ENCODE results near the gene IGSF21. TPM values are rescaled to one million over a fixed set of nuclear protein-coding genes. Genes with fewer than 3 reads are reported as not detected.
A peak's percentile ranks its signal among the peaks of the same experiment; 100 is the strongest.

Gene IGSF21
- 0.04 TPM for total RNA-seq
- polyA plus RNA-seq (ENCODE audit: insufficient read depth in 1 of 8, insufficient read length in 8 of 8, low replicate concordance in 1 of 8), result under 1 TPM in 7 of 8 donors, not detected in 1; 0.10 to 0.48 (median 0.23) TPM
- long read RNA-seq, donor 1, result 0 reads
- long read RNA-seq, donor 2, result 0 reads
- long read RNA-seq, donor 3, result 0 reads
- long read RNA-seq, donor 4, result 0 reads
- long read RNA-seq, donor 5, result 0 reads
- long read RNA-seq, donor 6, result 0 reads
- long read RNA-seq, donor 7, result 0 reads
- long read RNA-seq, donor 8, result 0 reads
- long read RNA-seq, donor 9, result 0 reads
- long read RNA-seq, donor 10, result 0 reads
- long read RNA-seq, donor 11, result 0 reads

- H3K27me3 ChIP-seq (ENCODE audit: control insufficient read depth, insufficient read depth, low read length), result peaks cover 79% of the 10 kb centered on the region
- no peaks in the 10 kb centered on the region for H3K36me3 ChIP-seq (ENCODE audit: control insufficient read depth, insufficient read depth, low read length)
- no peak within 1 kb of the TSS for H3K27ac ChIP-seq (ENCODE audit: low read length)
- peaks cover 16% of the 10 kb centered on the region for H3K4me1 ChIP-seq (ENCODE audit: control insufficient read depth, insufficient read depth, low read length)
- H3K4me3 ChIP-seq (ENCODE audit: low read length), result no peak within 1 kb of the TSS
- no peaks in the 10 kb centered on the region for H3K9me3 ChIP-seq (replicated peaks; ENCODE audit: control insufficient read depth, low read depth, low read length)
- DNase-seq, result no peak
- under 1% methylated on average over 91 of the region's 108 CpGs for WGBS (ENCODE audit: insufficient coverage)
These were observed at the start of gene IGSF21 for GRCh38 chr1:18107369-18108298. Gene IGSF21 (plus strand): TSS chr1:18107798. CDS start chr1:18108129, 331 bp downstream.

GRCh38 chr1:18058206-18058921 lies 49.2 kb upstream of the IGSF21 start:
- Histone ChIP-seq H3K27ac (ENCODE audit: low read length) (no peak overlapping the region), H3K4me3 (ENCODE audit: low read length) (no peak overlapping the region), H3K36me3 (ENCODE audit: control insufficient read depth, insufficient read depth, low read length) (no peaks in the 10 kb centered on the region), H3K27me3 (ENCODE audit: control insufficient read depth, insufficient read depth, low read length) (peaks cover 9% of the 10 kb centered on the region), H3K4me1 (ENCODE audit: control insufficient read depth, insufficient read depth, low read length) (peaks cover 12% of the 10 kb centered on the region), H3K9me3 (replicated peaks; ENCODE audit: control insufficient read depth, low read depth, low read length) (peaks cover 7% of the 10 kb centered on the region)
- WGBS (ENCODE audit: insufficient coverage), result 22% methylated on average over 5 of the region's 16 CpGs
- DNase-seq, result peak; percentile 72

GRCh38 chr1:18058981-18059605 lies 48.5 kb upstream of the IGSF21 start:
- Histone ChIP-seq H3K27ac (ENCODE audit: low read length) (no peak overlapping the region), H3K27me3 (ENCODE audit: control insufficient read depth, insufficient read depth, low read length) (peaks cover 8% of the 10 kb centered on the region), H3K9me3 (replicated peaks; ENCODE audit: control insufficient read depth, low read depth, low read length) (peaks cover 7% of the 10 kb centered on the region), H3K4me1 (ENCODE audit: control insufficient read depth, insufficient read depth, low read length) (peaks cover 12% of the 10 kb centered on the region), H3K4me3 (ENCODE audit: low read length) (no peak overlapping the region), H3K36me3 (ENCODE audit: control insufficient read depth, insufficient read depth, low read length) (no peaks in the 10 kb centered on the region)
- DNase-seq, result peak; percentile 58
- WGBS (ENCODE audit: insufficient coverage), result 37% methylated on average over 2 of the region's 7 CpGs

- Histone ChIP-seq H3K27me3 (ENCODE audit: control insufficient read depth, insufficient read depth, low read length) (peaks cover 12% of the 10 kb centered on the region), H3K9me3 (replicated peaks; ENCODE audit: control insufficient read depth, low read depth, low read length) (peaks cover 7% of the 10 kb centered on the region), H3K27ac (ENCODE audit: low read length) (no peak overlapping the region), H3K36me3 (ENCODE audit: control insufficient read depth, insufficient read depth, low read length) (no peaks in the 10 kb centered on the region), H3K4me3 (ENCODE audit: low read length) (no peak overlapping the region), H3K4me1 (ENCODE audit: control insufficient read depth, insufficient read depth, low read length) (peaks cover 12% of the 10 kb centered on the region)
- WGBS (ENCODE audit: insufficient coverage), result 82% methylated on average over 8 of the region's 14 CpGs
- no peak for DNase-seq
These were observed 47.2 kb upstream of the IGSF21 start for GRCh38 chr1:18060366-18060765.

- Histone ChIP-seq H3K27ac (ENCODE audit: low read length) (no peak overlapping the region), H3K27me3 (ENCODE audit: control insufficient read depth, insufficient read depth, low read length) (peaks cover 15% of the 10 kb centered on the region), H3K36me3 (ENCODE audit: control insufficient read depth, insufficient read depth, low read length) (no peaks in the 10 kb centered on the region), H3K9me3 (replicated peaks; ENCODE audit: control insufficient read depth, low read depth, low read length) (peaks cover 7% of the 10 kb centered on the region), H3K4me1 (ENCODE audit: control insufficient read depth, insufficient read depth, low read length) (peaks cover 12% of the 10 kb centered on the region), H3K4me3 (ENCODE audit: low read length) (no peak overlapping the region)
- no peak for DNase-seq
- 45% methylated on average over 2 of the region's 3 CpGs for WGBS (ENCODE audit: insufficient coverage)
These were observed 45.4 kb upstream of the IGSF21 start for GRCh38 chr1:18062185-18062584.

- H3K4me1 ChIP-seq (ENCODE audit: control insufficient read depth, insufficient read depth, low read length), result no peaks in the 10 kb centered on the region
- H3K4me3 ChIP-seq (ENCODE audit: low read length), result no peak overlapping the region
- no peaks in the 10 kb centered on the region for H3K36me3 ChIP-seq (ENCODE audit: control insufficient read depth, insufficient read depth, low read length)
- H3K27ac ChIP-seq (ENCODE audit: low read length), result no peak overlapping the region
- no CpG with 5 or more reads among the region's 7 CpGs for WGBS (ENCODE audit: insufficient coverage)
- peaks cover 10% of the 10 kb centered on the region for H3K27me3 ChIP-seq (ENCODE audit: control insufficient read depth, insufficient read depth, low read length)
- peaks cover 7% of the 10 kb centered on the region for H3K9me3 ChIP-seq (replicated peaks; ENCODE audit: control insufficient read depth, low read depth, low read length)
- no peak for DNase-seq
These were observed 43.1 kb upstream of the IGSF21 start for GRCh38 chr1:18064534-18064933.

GRCh38 chr1:18066576-18066975 lies 41.0 kb upstream of the IGSF21 start:
- H3K27ac ChIP-seq (ENCODE audit: low read length), result no peak overlapping the region
- peaks cover 10% of the 10 kb centered on the region for H3K27me3 ChIP-seq (ENCODE audit: control insufficient read depth, insufficient read depth, low read length)
- H3K4me1 ChIP-seq (ENCODE audit: control insufficient read depth, insufficient read depth, low read length), result no peaks in the 10 kb centered on the region
- DNase-seq, result no peak
- H3K4me3 ChIP-seq (ENCODE audit: low read length), result no peak overlapping the region
- H3K9me3 ChIP-seq (replicated peaks; ENCODE audit: control insufficient read depth, low read depth, low read length), result peaks cover 7% of the 10 kb centered on the region
- WGBS (ENCODE audit: insufficient coverage), result 81% methylated on average over 2 of the region's 5 CpGs
- H3K36me3 ChIP-seq (ENCODE audit: control insufficient read depth, insufficient read depth, low read length), result no peaks in the 10 kb centered on the region

- DNase-seq, result no peak
- WGBS (ENCODE audit: insufficient coverage), result 50% methylated on average over 2 of the region's 4 CpGs
- no peak overlapping the region for H3K27ac ChIP-seq (ENCODE audit: low read length)
- H3K36me3 ChIP-seq (ENCODE audit: control insufficient read depth, insufficient read depth, low read length), result no peaks in the 10 kb centered on the region
- H3K4me3 ChIP-seq (ENCODE audit: low read length), result no peak overlapping the region
- no peaks in the 10 kb centered on the region for H3K9me3 ChIP-seq (replicated peaks; ENCODE audit: control insufficient read depth, low read depth, low read length)
- peaks cover 6% of the 10 kb centered on the region for H3K27me3 ChIP-seq (ENCODE audit: control insufficient read depth, insufficient read depth, low read length)
- no peaks in the 10 kb centered on the region for H3K4me1 ChIP-seq (ENCODE audit: control insufficient read depth, insufficient read depth, low read length)
These were observed 37.7 kb upstream of the IGSF21 start for GRCh38 chr1:18069903-18070302.

GRCh38 chr1:18072066-18072465 lies 35.5 kb upstream of the IGSF21 start:
- H3K4me3 ChIP-seq (ENCODE audit: low read length), result no peak overlapping the region
- H3K4me1 ChIP-seq (ENCODE audit: control insufficient read depth, insufficient read depth, low read length), result no peaks in the 10 kb centered on the region
- DNase-seq, result no peak
- no peaks in the 10 kb centered on the region for H3K36me3 ChIP-seq (ENCODE audit: control insufficient read depth, insufficient read depth, low read length)
- H3K27ac ChIP-seq (ENCODE audit: low read length), result no peak overlapping the region
- no peaks in the 10 kb centered on the region for H3K9me3 ChIP-seq (replicated peaks; ENCODE audit: control insufficient read depth, low read depth, low read length)
- 61% methylated on average over 9 of the region's 9 CpGs for WGBS (ENCODE audit: insufficient coverage)
- H3K27me3 ChIP-seq (ENCODE audit: control insufficient read depth, insufficient read depth, low read length), result peaks cover 3% of the 10 kb centered on the region
